ENCODE results near the gene GAN. TPM values are rescaled to one million over a fixed set of nuclear protein-coding genes. Genes with fewer than 3 reads are reported as not detected.
"Not testable (repeated sequence)": the region's sequence is repeated elsewhere in the genome, so short reads cannot be mapped to it uniquely, and the experiment has no call there.

The GAN gene
- polyA plus RNA-seq, 1 donor = 2.7 TPM

GRCh38 chr16:81394966-81395655 is 80.3 kb downstream of the GAN start:
- DNase-seq = no peak
- Histone ChIP-seq H3K4me1 (ENCODE audit: control insufficient read depth, insufficient read depth, low read length) (no peaks in the 10 kb centered on the region), H3K27ac (ENCODE audit: low read length) (no peak overlapping the region), H3K36me3 (ENCODE audit: control insufficient read depth, insufficient read depth, low read length) (peaks cover 12% of the 10 kb centered on the region), H3K27me3 (ENCODE audit: control insufficient read depth, insufficient read depth, low read length) (no peaks in the 10 kb centered on the region), H3K9me3 (ENCODE audit: control insufficient read depth, low read depth, low read length) (peaks cover 3% of the 10 kb centered on the region), H3K4me3 (ENCODE audit: low read length) (no peak overlapping the region)
- 80% methylated on average over 2 of the region's 13 CpGs for WGBS (ENCODE audit: insufficient coverage, low lambda C conversion rate)

GRCh38 chr16:81397058-81397878 is 82.5 kb downstream of the GAN start:
- no CpG with 5 or more reads among the region's 21 CpGs for WGBS (ENCODE audit: insufficient coverage, low lambda C conversion rate)
- Histone ChIP-seq H3K9me3 (ENCODE audit: control insufficient read depth, low read depth, low read length) (peaks cover 4% of the 10 kb centered on the region), H3K4me1 (ENCODE audit: control insufficient read depth, insufficient read depth, low read length) (no peaks in the 10 kb centered on the region), H3K27ac (ENCODE audit: low read length) (no peak overlapping the region), H3K27me3 (ENCODE audit: control insufficient read depth, insufficient read depth, low read length) (no peaks in the 10 kb centered on the region), H3K36me3 (ENCODE audit: control insufficient read depth, insufficient read depth, low read length) (no peaks in the 10 kb centered on the region), H3K4me3 (ENCODE audit: low read length) (no peak overlapping the region)
- no peak for DNase-seq

GRCh38 chr16:81397879-81398520 is 83.2 kb downstream of the GAN start:
- H3K27me3 ChIP-seq (ENCODE audit: control insufficient read depth, insufficient read depth, low read length) = no peaks in the 10 kb centered on the region
- H3K9me3 ChIP-seq (ENCODE audit: control insufficient read depth, low read depth, low read length) = peaks cover 4% of the 10 kb centered on the region
- no peak for DNase-seq
- no peaks in the 10 kb centered on the region for H3K36me3 ChIP-seq (ENCODE audit: control insufficient read depth, insufficient read depth, low read length)
- no CpG with 5 or more reads among the region's 14 CpGs for WGBS (ENCODE audit: insufficient coverage, low lambda C conversion rate)
- H3K4me3 ChIP-seq (ENCODE audit: low read length) = no peak overlapping the region
- H3K27ac ChIP-seq (ENCODE audit: low read length) = no peak overlapping the region
- no peaks in the 10 kb centered on the region for H3K4me1 ChIP-seq (ENCODE audit: control insufficient read depth, insufficient read depth, low read length)

GRCh38 chr16:81399909-81400308 is 85.1 kb downstream of the GAN start:
- peaks cover 6% of the 10 kb centered on the region for H3K4me1 ChIP-seq (ENCODE audit: control insufficient read depth, insufficient read depth, low read length)
- H3K4me3 ChIP-seq (ENCODE audit: low read length) = no peak overlapping the region
- no peaks in the 10 kb centered on the region for H3K36me3 ChIP-seq (ENCODE audit: control insufficient read depth, insufficient read depth, low read length)
- no CpG with 5 or more reads among the region's 1 CpG for WGBS (ENCODE audit: insufficient coverage, low lambda C conversion rate)
- H3K27me3 ChIP-seq (ENCODE audit: control insufficient read depth, insufficient read depth, low read length) = no peaks in the 10 kb centered on the region
- peaks cover 4% of the 10 kb centered on the region for H3K9me3 ChIP-seq (ENCODE audit: control insufficient read depth, low read depth, low read length)
- no peak for DNase-seq
- no peak overlapping the region for H3K27ac ChIP-seq (ENCODE audit: low read length)

GRCh38 chr16:81401035-81401950 is 86.5 kb downstream of the GAN start:
- H3K27ac ChIP-seq (ENCODE audit: low read length) = no peak overlapping the region
- no peak overlapping the region for H3K4me3 ChIP-seq (ENCODE audit: low read length)
- no CpG with 5 or more reads among the region's 19 CpGs for WGBS (ENCODE audit: insufficient coverage, low lambda C conversion rate)
- no peaks in the 10 kb centered on the region for H3K36me3 ChIP-seq (ENCODE audit: control insufficient read depth, insufficient read depth, low read length)
- H3K9me3 ChIP-seq (ENCODE audit: control insufficient read depth, low read depth, low read length) = peaks cover 4% of the 10 kb centered on the region
- no peaks in the 10 kb centered on the region for H3K27me3 ChIP-seq (ENCODE audit: control insufficient read depth, insufficient read depth, low read length)
- peak in 1 of 2 donors; percentile 11 for DNase-seq
- H3K4me1 ChIP-seq (ENCODE audit: control insufficient read depth, insufficient read depth, low read length) = peaks cover 6% of the 10 kb centered on the region

- Histone ChIP-seq H3K27ac (ENCODE audit: low read length) (no peak overlapping the region), H3K4me1 (ENCODE audit: control insufficient read depth, insufficient read depth, low read length) (peaks cover 6% of the 10 kb centered on the region), H3K36me3 (ENCODE audit: control insufficient read depth, insufficient read depth, low read length) (no peaks in the 10 kb centered on the region), H3K4me3 (ENCODE audit: low read length) (no peak overlapping the region), H3K9me3 (ENCODE audit: control insufficient read depth, low read depth, low read length) (peaks cover 4% of the 10 kb centered on the region), H3K27me3 (ENCODE audit: control insufficient read depth, insufficient read depth, low read length) (no peaks in the 10 kb centered on the region)
- WGBS (ENCODE audit: insufficient coverage, low lambda C conversion rate) = no CpG with 5 or more reads among the region's 5 CpGs
- DNase-seq = no peak
These were observed 88.4 kb downstream of the GAN start for GRCh38 chr16:81403208-81403600.

- no peaks in the 10 kb centered on the region for H3K27me3 ChIP-seq (ENCODE audit: control insufficient read depth, insufficient read depth, low read length)
- DNase-seq = peak; percentile 74 to 78
- H3K4me3 ChIP-seq (ENCODE audit: low read length) = peak overlapping the region; percentile 23
- no peak overlapping the region for H3K27ac ChIP-seq (ENCODE audit: low read length)
- no CpG with 5 or more reads among the region's 37 CpGs for WGBS (ENCODE audit: insufficient coverage, low lambda C conversion rate)
- no peaks in the 10 kb centered on the region for H3K36me3 ChIP-seq (ENCODE audit: control insufficient read depth, insufficient read depth, low read length)
- peaks cover 4% of the 10 kb centered on the region for H3K9me3 ChIP-seq (ENCODE audit: control insufficient read depth, low read depth, low read length)
- peaks cover 6% of the 10 kb centered on the region for H3K4me1 ChIP-seq (ENCODE audit: control insufficient read depth, insufficient read depth, low read length)
These were observed 89.0 kb downstream of the GAN start for GRCh38 chr16:81403601-81404391.

- peak overlapping the region; percentile 68 for H3K27ac ChIP-seq (ENCODE audit: low read length)
These were observed 90.2 kb downstream of the GAN start for GRCh38 chr16:81405002-81405401.

GRCh38 chr16:81405702-81406113 is 90.9 kb downstream of the GAN start:
- peak overlapping the region; percentile 68 for H3K27ac ChIP-seq (ENCODE audit: low read length)
- DNase-seq = peak; percentile 92 to 96

More at GRCh38 chr16:81405002-81405401, 90.2 kb downstream of the GAN start:
- H3K4me1 ChIP-seq (ENCODE audit: control insufficient read depth, insufficient read depth, low read length); H3K9me3 ChIP-seq (ENCODE audit: control insufficient read depth, low read depth, low read length); DNase-seq; H3K4me3 ChIP-seq (ENCODE audit: low read length); H3K27me3 ChIP-seq (ENCODE audit: control insufficient read depth, insufficient read depth, low read length); H3K36me3 ChIP-seq (ENCODE audit: control insufficient read depth, insufficient read depth, low read length): not testable (repeated sequence)
- WGBS (ENCODE audit: insufficient coverage, low lambda C conversion rate) = no CpG with 5 or more reads among the region's 2 CpGs

More at GRCh38 chr16:81405702-81406113, 90.9 kb downstream of the GAN start:
- peaks cover 6% of the 10 kb centered on the region for H3K4me1 ChIP-seq (ENCODE audit: control insufficient read depth, insufficient read depth, low read length)
- no peak overlapping the region for H3K4me3 ChIP-seq (ENCODE audit: low read length)
- no peaks in the 10 kb centered on the region for H3K27me3 ChIP-seq (ENCODE audit: control insufficient read depth, insufficient read depth, low read length)
- H3K9me3 ChIP-seq (ENCODE audit: control insufficient read depth, low read depth, low read length) = no peaks in the 10 kb centered on the region
- no peaks in the 10 kb centered on the region for H3K36me3 ChIP-seq (ENCODE audit: control insufficient read depth, insufficient read depth, low read length)
- WGBS (ENCODE audit: insufficient coverage, low lambda C conversion rate) = no CpG with 5 or more reads among the region's 11 CpGs
